Ovary (tissue), 9 donors: ENCODE data around the gene QSER1. TPM values are rescaled to one million over a fixed set of nuclear protein-coding genes. Genes with fewer than 3 reads are reported as not detected.
A peak's percentile ranks its signal among the peaks of the same experiment; 100 is the strongest.

Source experiments
- DNase-seq, 5 donors: peaks; one replicate each; pipeline ENCODE4 v3.0.0-alpha.2; 2019 to 2020
- H3K27ac ChIP-seq, 2 donors: fragments of 200-600 bp; one replicate each; pipeline versions ENCODE4 v1.5.1 to v1.8.0; 2019 to 2022
- H3K27me3 ChIP-seq: fragments of 200-600 bp; one replicate; pipeline ENCODE4 v1.8.0; 2022
- H3K36me3 ChIP-seq: fragments of 200-600 bp; sonication (generic); one replicate; pipeline ENCODE4 v1.5.1; 2019
- H3K4me1 ChIP-seq: one replicate; pipeline ENCODE4 v1.8.1; 2013; ENCODE audit warnings: mild to moderate bottlenecking, moderate library complexity; ENCODE audit not compliant: insufficient read depth
- H3K4me3 ChIP-seq: fragments of 200-600 bp; sonication (generic); one replicate; pipeline ENCODE4 v1.5.1; 2017
- H3K9me3 ChIP-seq, 2 donors: fragments of 200-600 bp in 1 of 2; sonication (generic) in 1 of 2; one replicate each; pipeline versions ENCODE4 v1.5.1 to v1.8.1; 2013 to 2019; ENCODE audit warnings: mild to moderate bottlenecking in 1 of 2, moderate library complexity in 1 of 2
- CTCF ChIP-seq, 3 donors: fragments of 450-650 bp in 2 of 3; fragments of 200-600 bp in 1 of 3; IDR thresholded peaks; one replicate each; pipeline versions ENCODE4 v1.5.1 to v1.8.0; 2016 to 2022; ENCODE audit warnings: antibody characterized with exemption in 3 of 3, mild to moderate bottlenecking in 1 of 3
- EP300 ChIP-seq: sonication (generic); formaldehyde crosslinking; IDR thresholded peaks from one replicate; pipeline ENCODE4 v1.6.1; 2017; ENCODE audit warnings: antibody characterized with exemption
- POLR2A ChIP-seq: fragments of 450-650 bp; IDR thresholded peaks from one replicate; pipeline ENCODE4 v1.6.1; 2017; ENCODE audit warnings: antibody characterized with exemption, mild to moderate bottlenecking, moderate library complexity
- WGBS, 3 donors: extraction: QIAGEN DNeasy Blood & Tissue Kit in 1 of 3; methylation state at CpG; one replicate each; pipeline versions ENCODE4 v1.1.5 to v1.1.7; 2013 to 2017; 5-methylcytosine and 5-hydroxymethylcytosine counted together
- intact Hi-C, 4 donors: fragments of 100-400 bp; cut with DNase I; formaldehyde crosslinking; loops; one replicate each; pipeline versions ENCODE4 v1.11.0 to v1.15.1; 2022 to 2023
- polyA plus RNA-seq, 2 donors: library from polyadenylated mRNA; stranded (reverse); fragments of 200-250 nt in 1 of 2; fragments of 350-450 nt in 1 of 2; fragmentation: Illumina TruSeq in 1 of 2; extraction: RNeasy Lipid Tissue Mini Kit (QIAGEN cat#74804) in 1 of 2; gene quantifications; one replicate each; pipeline ENCODE4 v1.2.3, GENCODE V29; 2013 to 2014
- total RNA-seq, 7 donors: library from RNA; depleted of rRNA in 2 of 7; stranded (reverse); fragments of >200 nt in 2 of 7; fragmentation: NEBNext Ultra II Directional in 3 of 7; extraction: Animal tissue kit (Norgen Biotek cat#: 25700) in 3 of 7; gene quantifications; one replicate each; pipeline versions ENCODE4 v1.1.0 to v1.2.4, GENCODE V29; 2016 to 2023
- donor health status: DM: no; HTN: no; CAD: no; lungs with moderate emphysema.
- donor health status: DM: no; HTN: no; CAD: no.
- donor health status: Bipolar disorder and iron deficiency.
- donor health status: DM: yes; HTN: yes; CAD: no.
- donor health status: DM: no; HTN: no; CAD: no.
- donor health status: DM: yes; HTN: yes; CAD: no.

Gene QSER1
- total and polyA plus RNA-seq, 9 donors = 7.4 to 50.1 (median 36.5) TPM

- intact Hi-C loops = no loop called here
- Histone ChIP-seq H3K27me3 (no peaks in the 10 kb centered on the region), H3K9me3 (no peaks in the 10 kb centered on the region), H3K36me3 (no peaks in the 10 kb centered on the region), H3K4me1 (peaks cover 1% of the 10 kb centered on the region), H3K27ac (no peak overlapping the region), H3K4me3 (no peak overlapping the region)
- TF ChIP-seq CTCF (IDR thresholded peaks at IDR 0.05) (no peak), EP300 (no peak), POLR2A (no peak)
- no peak for DNase-seq
- WGBS, 3 donors = 41 to 68% (median 53%) methylated on average over 1 of the region's 1 CpG
Observed at GRCh38 chr11:32952421-32952820, 59.8 kb downstream of the QSER1 start.

DNA sequence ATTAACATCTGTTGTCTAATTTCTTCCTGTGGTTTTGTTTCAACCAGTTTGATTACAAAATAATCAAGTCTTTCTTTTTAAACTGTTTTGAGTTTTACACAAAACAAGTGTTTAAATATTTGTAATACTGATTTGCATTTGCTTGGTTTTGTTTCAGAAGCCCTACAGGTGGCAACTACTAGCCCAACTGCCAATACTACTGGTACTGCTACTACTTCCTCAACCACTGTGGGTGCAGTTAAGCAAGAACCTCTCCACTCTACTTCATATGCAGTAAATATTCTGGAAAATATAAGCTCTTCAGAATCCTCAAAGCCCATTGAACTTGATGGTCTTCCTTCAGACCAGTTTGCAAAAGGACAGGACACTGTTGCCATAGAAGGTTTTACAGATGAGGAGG, 61.1 kb downstream of the QSER1 start:
- intact Hi-C loops = no loop called here
- TF ChIP-seq CTCF (IDR thresholded peaks at IDR 0.05) (no peak), POLR2A (no peak), EP300 (no peak)
- no peak overlapping the region for H3K27ac ChIP-seq
- no peaks in the 10 kb centered on the region for H3K36me3 ChIP-seq
- H3K4me3 ChIP-seq = no peak overlapping the region
- no peaks in the 10 kb centered on the region for H3K4me1 ChIP-seq
- no peaks in the 10 kb centered on the region for H3K27me3 ChIP-seq
- no peaks in the 10 kb centered on the region for H3K9me3 ChIP-seq
- no peak for DNase-seq

DNA sequence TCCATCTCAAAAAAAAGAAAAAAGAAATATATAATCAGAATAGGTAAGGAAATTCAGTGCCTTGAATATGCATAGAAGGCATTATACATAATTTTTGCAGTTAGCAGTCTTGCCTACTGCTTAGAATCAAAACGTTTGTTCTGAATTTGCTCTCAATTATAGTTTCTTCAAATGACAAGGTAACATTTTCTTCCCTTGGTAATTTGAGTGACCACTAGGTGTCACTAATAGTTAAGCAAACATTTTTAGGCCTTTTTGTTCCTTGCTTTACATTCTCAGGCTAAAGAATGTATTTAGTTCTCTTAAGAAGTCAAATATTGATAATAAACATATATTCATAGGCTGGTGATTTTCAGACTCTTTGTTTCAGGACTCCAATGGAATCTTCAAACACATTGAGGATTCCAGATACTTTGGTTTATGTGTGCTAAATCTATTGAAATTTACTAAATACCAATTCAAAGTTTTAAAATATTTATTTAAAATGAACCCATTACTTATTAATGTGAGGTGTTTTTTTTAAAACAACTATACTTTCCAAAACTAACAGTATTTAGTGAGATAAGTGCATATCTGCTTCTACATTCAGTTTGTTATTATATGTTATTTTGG, 68.0 kb downstream of the QSER1 start:
- TF ChIP-seq CTCF (IDR thresholded peaks at IDR 0.05) (peak in 2 of 3 donors; percentile 26 to 41), EP300 (no peak), POLR2A (no peak)
- H3K27ac ChIP-seq = no peak overlapping the region
- 3 to 9% (median 3%) methylated on average over 1 of the region's 1 CpG for WGBS, 3 donors
- DNase-seq = no peak
- intact Hi-C loops = loop anchor here in 3 of 4 donors (5.0 to 10.0 kb wide), 2 partner anchors 104 to 107 kb away; no protein-coding TSS in a partner anchor
- no peaks in the 10 kb centered on the region for H3K27me3 ChIP-seq
- no peak overlapping the region for H3K4me3 ChIP-seq
- no peaks in the 10 kb centered on the region for H3K4me1 ChIP-seq
- H3K36me3 ChIP-seq = no peaks in the 10 kb centered on the region
- H3K9me3 ChIP-seq = no peaks in the 10 kb centered on the region

- DNase-seq = no peak
- Histone ChIP-seq H3K36me3 (no peaks in the 10 kb centered on the region), H3K27ac (no peak overlapping the region), H3K27me3 (no peaks in the 10 kb centered on the region), H3K9me3 (no peaks in the 10 kb centered on the region), H3K4me1 (no peaks in the 10 kb centered on the region), H3K4me3 (no peak overlapping the region)
- intact Hi-C loops = loop anchor here in 3 of 4 donors (5.0 to 10.0 kb wide), 2 partner anchors 103 to 105 kb away; no protein-coding TSS in a partner anchor
- 92 to 97% (median 95%) methylated on average over 2 of the region's 2 CpGs for WGBS, 3 donors
- TF ChIP-seq EP300 = no peak
- no peak for TF ChIP-seq POLR2A
- TF ChIP-seq CTCF (IDR thresholded peaks at IDR 0.05) = no peak
Observed at GRCh38 chr11:32962016-32962415, 69.4 kb downstream of the QSER1 start.
